GM21367 (cell line): ENCODE results near the gene SLAMF1.
"Not testable (repeated sequence)": the region's sequence is repeated elsewhere in the genome, so short reads cannot be mapped to it uniquely, and the experiment has no call there.

ENCODE experiments used
- ATAC-seq: cut with Tn5 transposase; IDR thresholded peaks from one replicate; pipeline ENCODE4 v1.9.1; 2021; ENCODE audit not compliant: unreplicated experiment

The SLAMF1 gene

DNA sequence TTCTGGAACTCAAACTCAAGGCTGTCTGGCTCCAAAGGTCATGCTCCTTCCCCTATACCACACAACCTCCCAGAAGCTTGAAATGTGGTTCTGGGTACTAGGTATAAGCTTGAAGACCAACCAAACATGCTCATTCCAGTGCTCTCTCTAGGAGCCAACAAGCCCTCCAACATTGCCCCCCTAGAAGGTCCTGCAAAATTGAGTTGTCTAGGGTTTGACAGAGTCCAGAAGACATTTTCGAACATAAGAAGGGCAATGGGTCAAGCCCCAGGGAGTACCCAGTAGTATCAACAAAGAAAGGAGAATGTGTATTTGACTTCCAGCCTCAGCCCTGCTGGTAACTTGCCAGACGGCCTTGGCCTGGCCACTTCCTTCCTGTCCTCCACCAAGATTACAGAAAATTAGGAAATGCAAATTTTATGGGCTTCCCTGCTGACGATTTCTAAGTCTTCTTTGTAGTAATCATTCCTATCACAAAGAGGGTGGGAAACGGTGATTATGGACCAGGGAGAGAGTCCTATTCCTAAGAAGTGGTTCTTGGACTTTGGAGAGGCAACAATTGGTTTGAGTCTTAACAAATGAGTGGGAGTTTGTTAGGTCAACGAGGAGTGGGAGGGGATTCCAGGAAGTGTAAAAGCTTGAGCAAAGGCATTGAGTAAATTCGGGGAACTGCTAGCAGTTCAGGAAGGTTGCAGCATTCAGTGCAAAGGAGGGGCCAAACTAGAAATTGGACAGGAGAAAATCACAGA, 18.7 kb upstream of the SLAMF1 start:
- ATAC-seq, result no peak

DNA sequence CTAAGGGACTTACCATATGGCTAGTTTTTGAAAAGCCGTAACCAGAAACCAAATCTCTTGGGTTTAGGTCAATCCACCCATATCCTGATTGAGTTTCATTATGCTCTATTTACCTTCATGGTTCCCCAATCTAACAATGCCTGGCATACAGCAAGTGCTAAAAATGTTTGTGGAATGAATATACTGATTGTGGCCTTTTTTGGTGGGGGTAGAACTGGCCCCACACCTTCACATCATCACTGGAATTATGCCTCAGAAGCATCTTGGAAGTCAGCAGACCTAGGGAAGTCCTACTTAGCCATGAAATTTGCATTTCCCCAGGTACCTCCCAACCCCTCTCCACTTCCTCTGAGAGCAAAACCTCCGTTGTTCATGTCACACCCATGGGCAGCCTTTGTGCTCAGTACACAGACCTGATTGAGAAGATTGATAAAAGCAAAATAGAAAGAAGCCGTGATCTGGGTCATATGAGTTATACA, 17.8 kb upstream of the SLAMF1 start:
- ATAC-seq, result peak; percentile 68

DNA sequence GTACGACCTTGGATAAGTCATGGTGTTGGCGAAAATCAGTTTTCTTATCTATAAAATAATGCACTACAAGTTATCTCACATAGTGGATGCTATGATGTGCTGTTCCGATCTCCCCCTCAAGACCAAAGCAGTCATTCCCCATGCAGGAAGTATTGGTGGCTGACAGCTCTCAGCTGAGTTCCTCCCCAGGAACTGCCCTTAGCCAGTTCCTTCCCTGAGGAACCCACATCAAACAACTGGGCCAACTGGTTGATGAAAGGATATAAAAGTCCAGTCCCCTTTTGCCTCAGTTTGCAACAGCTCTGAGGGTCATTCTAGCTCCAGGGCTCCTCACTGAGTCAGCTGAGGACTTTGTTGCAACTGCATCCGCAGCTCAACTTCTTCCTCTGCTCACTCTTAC, 16.1 kb upstream of the SLAMF1 start:
- no peak for ATAC-seq

- ATAC-seq, result no peak
Observed at GRCh38 chr1:160659566-160659965, 12.7 kb upstream of the SLAMF1 start.

DNA sequence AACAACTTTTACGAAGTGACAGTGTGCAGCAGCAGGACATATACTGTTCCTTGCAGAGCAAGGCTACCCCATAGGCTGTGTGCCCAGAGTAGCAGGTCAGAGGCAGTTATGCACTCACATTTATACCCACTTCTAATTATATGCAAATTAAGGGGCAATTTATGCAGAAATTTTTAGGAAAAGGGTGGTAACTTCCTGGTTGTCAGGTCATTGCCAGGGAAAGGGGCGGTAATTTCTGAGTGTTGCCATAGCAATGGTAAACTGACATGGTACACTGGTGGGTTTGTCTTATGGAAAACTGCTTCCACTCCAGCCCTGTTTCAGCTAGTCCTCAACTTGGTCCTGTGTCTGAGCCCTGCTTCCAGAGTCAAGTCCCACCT, 12.0 kb upstream of the SLAMF1 start:
- ATAC-seq, result no peak

DNA sequence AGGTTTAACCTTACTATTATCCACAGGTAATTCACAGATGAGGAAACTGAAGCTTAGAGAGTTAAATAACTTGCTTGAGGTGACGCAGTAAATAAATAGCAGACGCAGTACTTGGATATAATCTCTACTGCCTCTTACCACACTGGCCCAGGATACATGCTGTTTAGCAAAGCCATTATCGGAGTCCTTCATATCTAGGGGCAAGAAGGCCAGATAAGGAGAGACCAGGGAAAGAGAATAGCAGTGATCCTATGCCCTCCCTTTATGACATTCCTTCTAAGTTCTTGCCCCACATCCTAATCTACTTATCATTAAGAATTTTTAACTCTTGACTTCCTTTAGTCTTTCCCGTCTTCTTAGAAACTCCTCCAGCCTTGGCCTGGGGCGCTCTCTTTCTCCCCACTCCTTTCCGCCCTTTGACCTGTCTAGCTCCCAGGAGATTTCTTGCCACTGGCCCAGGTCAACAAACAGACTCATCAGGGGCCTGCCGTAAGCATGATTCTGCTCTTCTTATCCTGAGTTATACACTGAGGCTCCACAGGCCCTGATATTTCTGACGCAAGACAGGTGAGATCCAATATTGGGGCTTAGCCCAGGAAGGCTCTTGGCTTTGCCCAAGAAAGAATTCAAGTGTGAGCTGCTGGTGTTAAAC, 11.4 kb upstream of the SLAMF1 start:
- ATAC-seq, result no peak

DNA sequence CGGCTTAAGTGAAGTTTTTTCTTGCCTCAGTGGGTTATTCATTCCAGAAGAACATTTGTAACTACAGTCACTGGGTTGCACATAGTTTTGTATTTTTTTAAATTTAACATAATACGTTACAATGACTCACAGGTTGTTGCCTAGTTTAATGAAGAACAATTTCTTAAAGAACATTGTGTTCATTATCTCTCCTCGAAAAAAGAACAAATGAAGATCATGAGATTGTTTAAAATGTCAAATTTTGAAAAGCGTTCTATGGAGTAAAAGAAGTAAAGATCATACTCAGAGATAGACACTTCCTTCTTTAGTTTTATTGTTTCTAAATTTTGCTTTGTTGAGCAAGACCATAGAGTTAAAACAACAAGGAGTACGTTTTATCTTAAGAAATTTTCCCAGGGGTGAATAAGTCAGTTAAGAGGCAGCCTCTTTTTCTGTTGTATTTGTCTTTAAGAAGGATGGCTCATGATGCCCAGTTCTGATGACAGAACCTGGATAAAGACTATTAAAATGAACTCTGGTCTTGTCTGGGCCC, 10.5 kb upstream of the SLAMF1 start:
- ATAC-seq, result no peak

GRCh38 chr1:160656737-160657136, 9.9 kb upstream of the SLAMF1 start:
- ATAC-seq, result no peak

DNA sequence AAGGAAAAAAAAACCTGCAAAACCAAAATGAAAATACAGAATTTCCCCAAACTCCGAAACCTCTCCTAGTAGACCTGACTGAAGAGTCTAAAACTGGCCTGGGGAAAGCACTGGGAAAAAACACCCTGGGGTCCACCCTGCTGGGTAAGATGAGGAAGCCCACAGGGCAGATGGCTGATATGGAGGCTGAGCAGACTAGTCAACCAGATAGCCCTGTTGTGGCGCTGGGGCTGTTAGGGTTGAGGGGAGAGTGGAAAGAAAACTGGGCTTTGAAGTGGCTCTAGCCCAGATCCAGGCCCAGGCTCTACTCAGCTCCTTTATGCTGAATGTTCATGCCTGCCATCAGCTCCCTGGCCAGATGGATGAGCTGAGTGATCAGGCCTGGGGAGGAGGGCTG, 6.8 kb upstream of the SLAMF1 start:
- no peak for ATAC-seq

- no peak for ATAC-seq
Observed at GRCh38 chr1:160652924-160653619, 6.2 kb upstream of the SLAMF1 start.

GRCh38 chr1:160652065-160652641, 5.3 kb upstream of the SLAMF1 start:
- not testable (repeated sequence) for ATAC-seq

- ATAC-seq, result no peak
Observed at GRCh38 chr1:160651433-160652064, 4.7 kb upstream of the SLAMF1 start.

DNA sequence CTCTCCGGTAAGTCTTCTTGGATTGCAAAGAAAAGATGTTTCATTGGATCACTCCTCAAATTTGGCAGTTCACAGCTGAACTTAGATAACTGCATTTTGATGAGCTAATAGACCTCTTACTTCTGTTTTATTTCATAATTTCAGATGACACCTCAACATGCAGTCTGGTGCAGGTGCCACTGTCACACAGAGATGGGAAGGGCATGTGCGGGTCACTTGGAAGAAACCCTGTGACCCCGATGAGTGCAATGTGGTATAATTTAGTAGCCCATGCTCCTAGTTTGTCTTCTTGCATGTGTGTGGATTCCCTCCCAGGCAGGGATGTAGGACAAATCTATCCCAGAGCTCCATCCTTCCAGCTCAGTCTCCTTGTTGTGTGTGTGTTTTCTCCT, 481 bp upstream of the SLAMF1 start:
- no peak for ATAC-seq

DNA sequence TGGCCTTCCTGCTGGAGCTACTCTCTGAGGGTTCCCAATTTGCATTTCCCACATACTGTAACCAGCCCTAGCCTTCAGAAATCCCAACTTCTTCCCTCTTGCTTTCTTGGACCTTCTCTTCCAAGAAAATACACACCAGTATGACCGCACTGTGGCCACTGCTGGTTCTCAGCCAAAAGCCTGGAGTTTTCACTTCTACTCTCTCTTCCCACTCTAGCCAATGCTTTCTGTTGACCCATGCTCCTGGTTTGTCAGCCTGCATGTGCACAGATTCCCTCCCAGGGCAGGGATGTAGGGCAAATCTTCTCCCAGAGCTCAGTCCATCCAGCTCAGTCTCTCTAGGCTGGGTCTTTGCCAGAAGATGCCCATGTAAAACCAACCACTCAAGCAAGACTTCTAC, 664 bp downstream of the SLAMF1 start:
- ATAC-seq, result no peak

- ATAC-seq, result no peak
Observed at GRCh38 chr1:160645386-160646130, 1.3 kb downstream of the SLAMF1 start.

DNA sequence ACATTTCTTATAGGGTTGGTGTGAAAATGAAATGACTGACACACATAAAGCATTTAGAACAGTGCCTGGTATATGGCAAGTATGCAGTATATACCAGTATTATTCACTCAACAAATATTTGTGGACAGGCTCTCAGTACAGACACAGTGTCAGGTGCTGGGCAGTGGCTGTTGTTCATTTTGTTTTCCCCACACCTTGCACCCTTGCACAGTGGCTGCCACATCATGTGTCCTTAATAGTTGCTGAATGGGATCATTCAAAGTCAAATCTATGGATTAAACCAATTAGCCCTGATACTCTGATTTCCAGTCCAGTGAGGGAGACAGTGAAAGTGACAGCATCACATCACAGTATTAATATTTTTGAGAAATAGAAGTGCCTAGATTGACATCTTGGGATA, 2.4 kb downstream of the SLAMF1 start:
- ATAC-seq, result no peak

DNA sequence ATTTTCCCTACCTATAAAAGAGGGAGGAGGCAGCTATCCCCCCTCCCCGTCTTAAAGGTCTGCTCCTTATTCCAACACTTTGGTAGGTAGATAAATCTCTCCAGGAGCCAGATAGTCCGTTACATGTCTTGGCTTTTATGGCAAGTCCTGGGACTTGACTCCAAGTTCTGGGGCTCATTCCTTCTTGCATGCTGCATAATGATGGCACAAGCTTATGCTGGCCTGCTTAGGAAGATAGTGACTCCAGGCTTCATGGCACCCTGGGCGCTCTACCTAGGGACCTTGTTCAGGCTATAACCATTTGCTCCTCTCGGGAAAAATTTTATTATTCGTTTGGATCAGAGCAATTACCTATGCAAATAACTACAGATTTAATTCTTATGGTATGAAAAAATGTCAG, 3.7 kb downstream of the SLAMF1 start:
- no peak for ATAC-seq

GRCh38 chr1:160642281-160642644, 4.6 kb downstream of the SLAMF1 start:
- ATAC-seq, result no peak

DNA sequence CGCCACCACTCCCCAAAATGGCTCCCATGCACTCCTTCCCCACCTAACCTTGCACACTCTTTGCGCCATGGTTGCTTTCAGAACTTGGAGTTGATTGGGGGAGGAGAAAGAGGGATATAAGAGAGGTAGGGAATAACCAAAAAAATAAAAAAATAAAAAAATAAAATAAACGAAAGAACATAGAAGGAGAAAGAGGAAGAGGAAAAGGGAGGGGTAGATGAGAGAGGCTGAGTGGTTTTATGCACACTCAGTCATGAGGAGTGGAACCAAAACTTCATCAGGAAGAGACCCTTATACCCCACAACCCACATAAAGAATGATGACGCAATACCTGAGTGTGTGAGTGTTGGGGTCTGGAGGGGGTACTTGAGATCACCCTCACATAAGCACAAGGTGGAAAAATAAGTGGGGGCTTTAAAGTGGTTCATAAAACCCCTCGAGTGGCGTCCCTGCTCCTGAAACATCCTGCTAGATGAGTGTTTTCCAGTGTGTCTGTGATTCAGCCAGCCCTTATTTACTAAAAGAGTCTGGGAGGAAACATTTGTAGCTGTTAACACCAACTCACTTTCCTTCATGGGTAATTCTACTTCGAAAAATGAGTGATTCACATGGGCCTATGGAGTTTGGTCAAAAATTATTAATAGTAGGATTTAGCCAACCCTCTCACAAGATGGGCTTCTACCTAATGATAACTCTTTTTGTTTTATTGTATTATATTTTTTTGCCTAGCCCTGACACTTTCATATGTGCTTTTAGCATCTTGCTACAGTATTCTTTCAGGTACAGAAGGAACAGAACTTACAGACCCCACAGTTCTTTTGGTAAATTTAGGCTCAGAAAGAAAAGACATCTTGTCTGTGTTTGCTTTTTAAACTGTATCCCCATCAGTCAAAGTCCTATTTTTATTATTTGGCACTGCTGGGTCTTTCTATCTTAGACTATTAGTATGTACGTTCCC, 5.2 kb downstream of the SLAMF1 start:
- no peak for ATAC-seq
